Measurements from ENCODE around the gene CAD. TPM values are rescaled to one million over a fixed set of nuclear protein-coding genes. Genes with fewer than 3 reads are reported as not detected.

CAD gene
- total RNA-seq, 1 experiment from 2014 or later, result 130 TPM

DNA sequence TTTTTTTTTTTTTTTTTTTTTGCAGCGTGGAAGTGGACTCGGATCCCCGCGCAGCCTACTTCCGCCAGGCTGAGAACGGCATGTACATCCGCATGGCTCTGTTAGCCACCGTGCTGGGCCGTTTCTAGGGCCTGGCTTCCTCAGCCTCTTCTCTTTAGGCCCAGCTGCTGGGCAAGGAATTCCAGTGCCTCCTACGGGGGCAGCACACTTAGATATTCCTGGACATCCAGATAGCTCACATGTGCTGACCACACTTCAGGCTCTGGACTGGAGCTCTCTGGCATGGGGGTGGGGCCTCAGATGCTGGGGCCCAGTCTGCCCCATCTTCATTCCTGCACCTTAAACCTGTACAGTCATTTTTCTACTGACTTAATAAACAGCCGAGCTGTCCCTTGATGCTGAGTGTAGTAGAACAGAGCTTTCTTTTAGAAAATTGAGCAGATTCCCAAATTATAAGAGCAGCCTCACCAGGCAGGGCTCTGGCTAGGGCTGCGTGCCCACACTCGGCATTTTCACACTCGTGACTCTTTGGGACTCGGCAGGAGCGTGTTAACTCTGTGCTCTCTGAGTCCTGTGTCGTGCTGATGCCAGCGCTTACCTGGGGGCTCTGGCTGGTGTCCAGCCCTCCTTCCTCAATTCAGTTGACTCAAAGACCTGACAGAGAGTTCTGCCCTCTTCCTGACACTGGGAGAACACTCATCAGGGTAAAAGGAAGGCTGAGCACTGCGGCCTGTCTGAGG is 26.4 kb downstream of the CAD start:
- no peak overlapping the region for H2AFZ ChIP-seq (ENCODE audit: low read length)
- TF ChIP-seq, protein P1, sequence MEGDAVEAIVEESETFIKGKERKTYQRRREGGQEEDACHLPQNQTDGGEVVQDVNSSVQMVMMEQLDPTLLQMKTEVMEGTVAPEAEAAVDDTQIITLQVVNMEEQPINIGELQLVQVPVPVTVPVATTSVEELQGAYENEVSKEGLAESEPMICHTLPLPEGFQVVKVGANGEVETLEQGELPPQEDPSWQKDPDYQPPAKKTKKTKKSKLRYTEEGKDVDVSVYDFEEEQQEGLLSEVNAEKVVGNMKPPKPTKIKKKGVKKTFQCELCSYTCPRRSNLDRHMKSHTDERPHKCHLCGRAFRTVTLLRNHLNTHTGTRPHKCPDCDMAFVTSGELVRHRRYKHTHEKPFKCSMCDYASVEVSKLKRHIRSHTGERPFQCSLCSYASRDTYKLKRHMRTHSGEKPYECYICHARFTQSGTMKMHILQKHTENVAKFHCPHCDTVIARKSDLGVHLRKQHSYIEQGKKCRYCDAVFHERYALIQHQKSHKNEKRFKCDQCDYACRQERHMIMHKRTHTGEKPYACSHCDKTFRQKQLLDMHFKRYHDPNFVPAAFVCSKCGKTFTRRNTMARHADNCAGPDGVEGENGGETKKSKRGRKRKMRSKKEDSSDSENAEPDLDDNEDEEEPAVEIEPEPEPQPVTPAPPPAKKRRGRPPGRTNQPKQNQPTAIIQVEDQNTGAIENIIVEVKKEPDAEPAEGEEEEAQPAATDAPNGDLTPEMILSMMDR (conservative IDR thresholded peaks at IDR 0.05), result no peak
- no peak overlapping the region for H3K4ac ChIP-seq (ENCODE audit: low read depth, low read length)
- H3K27ac ChIP-seq (ENCODE audit: insufficient read length, low read depth, low read length), result no peak overlapping the region
- no peak overlapping the region for H3K4me2 ChIP-seq (ENCODE audit: insufficient read depth, insufficient read length, low read length)
- no peak overlapping the region for H4K91ac ChIP-seq (ENCODE audit: insufficient read length, low read depth, low read length)
- no peaks in the 10 kb centered on the region for H3K23me2 ChIP-seq (ENCODE audit: insufficient read length, low read depth, low read length, poor library complexity, severe bottlenecking)
- no peak overlapping the region for H3K14ac ChIP-seq (ENCODE audit: insufficient read depth, low read length)
- H4K8ac ChIP-seq (replicated peaks; ENCODE audit: insufficient read length, low read depth, low read length), result no peak overlapping the region
- H3K18ac ChIP-seq (ENCODE audit: insufficient read length, low read depth, low read length), result no peak overlapping the region
- no peaks in the 10 kb centered on the region for H4K20me1 ChIP-seq (ENCODE audit: control insufficient read depth, insufficient read depth, insufficient read length)
- no peak overlapping the region for H2BK5ac ChIP-seq (ENCODE audit: insufficient read length, low read length)
- Mint-ChIP-seq H3K4me3 (no peak overlapping the region), H3K36me3 (ENCODE audit: insufficient read depth in 1 of 3, low read depth in 3 of 3) (peaks cover 33 to 66% (median 58%) of the 10 kb centered on the region in 3 experiments), H3K4me1 (no peaks in the 10 kb centered on the region), H3K9me3 (no peaks in the 10 kb centered on the region), H3K27me3 (ENCODE audit: low read depth) (peaks cover 6% of the 10 kb centered on the region), H3K27ac (no peak overlapping the region)
- H2BK120ac ChIP-seq (ENCODE audit: low read depth, low read length, poor library complexity, severe bottlenecking), result no peak overlapping the region
- H2BK15ac ChIP-seq (ENCODE audit: low read depth, low read length), result no peak overlapping the region
- H3K27me3 ChIP-seq (ENCODE audit: insufficient read depth, low read length), result no peaks in the 10 kb centered on the region
- H2BK20ac ChIP-seq (ENCODE audit: low read depth, low read length, poor library complexity, severe bottlenecking), result no peak overlapping the region
- DNase-seq, result no peak
- no peak overlapping the region for H4K5ac ChIP-seq (ENCODE audit: insufficient read length, low read depth, low read length)
- H3K23ac ChIP-seq (ENCODE audit: insufficient read length, low read depth, low read length), result no peak overlapping the region
- WGBS (ENCODE audit: extremely low coverage, insufficient read length, low lambda C conversion rate), result no CpG with 5 or more reads among the region's 19 CpGs
- H3K9ac ChIP-seq (ENCODE audit: extremely low read depth, insufficient read length, low read length), result no peak overlapping the region
- H2AK5ac ChIP-seq (ENCODE audit: insufficient read length, low read length), result no peak overlapping the region
- H3K56ac ChIP-seq (ENCODE audit: insufficient read length, low read depth, low read length), result no peak overlapping the region
- no peaks in the 10 kb centered on the region for H3K79me2 ChIP-seq (ENCODE audit: insufficient read depth, low read length)
- no peaks in the 10 kb centered on the region for H3K9me3 ChIP-seq (ENCODE audit: control insufficient read depth, low read depth, low read length)
- no peaks in the 10 kb centered on the region for H3K79me1 ChIP-seq (ENCODE audit: insufficient read depth, low read depth, low read length, poor library complexity, severe bottlenecking)
- H3K4me1 ChIP-seq (ENCODE audit: insufficient read depth, low read length), result no peaks in the 10 kb centered on the region
- H3T11ph ChIP-seq (ENCODE audit: low read length), result no peak overlapping the region
- no peak overlapping the region for H2BK12ac ChIP-seq (ENCODE audit: insufficient read length, low read depth, low read length)

Measured in H9 (cell line).